ENCODE measurements around the gene PSMC3.

The PSMC3 gene

DNA sequence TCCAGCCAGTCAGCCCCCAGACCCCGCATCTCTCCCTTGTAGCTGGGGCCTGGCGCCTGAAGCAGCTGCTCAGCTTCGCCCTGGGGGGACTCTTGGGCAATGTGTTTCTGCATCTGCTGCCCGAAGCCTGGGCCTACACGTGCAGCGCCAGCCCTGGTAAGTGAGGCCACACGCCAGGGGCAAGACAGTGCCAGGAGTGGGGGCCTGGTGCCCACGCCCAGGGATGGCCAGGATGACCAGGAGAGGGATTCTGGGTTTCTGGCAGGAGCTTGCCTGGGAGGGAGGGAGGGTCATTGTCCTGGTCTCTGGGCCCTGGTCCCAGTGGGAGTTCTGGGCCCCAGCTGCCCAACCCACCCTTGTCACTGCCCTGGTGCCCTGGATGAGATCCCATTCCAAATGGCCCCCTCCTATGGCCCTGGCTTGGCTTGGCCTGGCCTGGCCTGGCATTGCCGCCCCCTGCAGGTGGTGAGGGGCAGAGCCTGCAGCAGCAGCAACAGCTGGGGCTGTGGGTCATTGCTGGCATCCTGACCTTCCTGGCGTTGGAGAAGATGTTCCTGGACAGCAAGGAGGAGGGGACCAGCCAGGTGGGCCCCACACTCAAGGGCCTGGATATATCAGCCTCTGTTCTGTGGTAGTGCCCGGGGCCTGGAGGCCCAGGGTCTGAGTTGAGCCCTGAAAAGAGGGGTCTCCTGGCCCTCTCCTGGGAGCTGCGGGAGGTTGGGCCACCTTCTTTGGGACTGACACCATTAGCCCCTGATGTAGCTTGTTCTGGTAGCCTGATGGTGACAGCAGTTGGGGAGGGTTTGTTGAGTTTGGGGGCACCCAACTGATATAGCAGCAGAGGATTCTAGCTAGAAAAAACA, 14.1 kb downstream of the PSMC3 start:
- peak; percentile 78 for DNase-seq

DNA sequence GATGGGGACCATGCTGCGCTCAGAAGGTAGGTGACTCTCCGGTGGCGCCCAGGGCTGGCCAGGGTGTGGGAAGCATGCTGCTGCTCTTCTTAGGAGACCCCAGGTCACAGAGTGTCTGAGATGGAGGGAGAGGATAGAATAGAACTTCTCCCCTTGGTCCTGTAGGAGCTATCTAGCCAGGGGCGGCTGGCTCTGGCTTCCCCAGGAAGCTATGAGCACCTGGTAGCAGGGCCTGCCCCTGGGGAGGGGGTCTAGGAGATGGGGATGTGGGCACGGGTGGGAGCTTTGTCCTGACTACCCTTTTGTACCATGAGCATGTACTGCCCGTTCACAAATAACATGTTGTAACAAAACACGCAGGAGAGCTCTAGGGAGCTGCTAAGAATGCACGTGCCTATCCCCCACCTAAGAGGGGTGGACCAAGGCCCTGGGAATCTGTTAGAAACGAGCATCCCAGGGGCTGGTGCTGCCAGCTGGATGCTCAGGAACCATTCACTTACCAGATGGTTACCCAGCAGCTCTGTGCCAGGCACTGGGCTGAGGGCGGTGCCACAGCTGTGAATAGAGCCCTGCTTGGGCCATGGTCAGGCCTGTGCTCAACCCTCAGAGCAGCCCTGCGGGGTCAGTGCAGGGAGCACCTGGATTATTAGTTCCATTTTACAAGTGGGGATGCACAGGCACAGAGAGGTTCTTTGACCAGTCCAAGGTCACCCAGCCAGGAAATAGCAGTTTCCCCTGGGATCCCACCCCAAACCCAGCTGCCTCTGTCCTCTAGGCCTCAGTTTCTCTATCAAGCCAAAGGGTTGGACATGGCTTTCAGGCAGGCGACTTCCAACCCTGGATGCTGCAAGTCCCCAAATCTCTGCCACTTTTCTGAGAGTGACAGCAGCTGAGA, 15.6 kb downstream of the PSMC3 start:
- DNase-seq = no peak

DNA sequence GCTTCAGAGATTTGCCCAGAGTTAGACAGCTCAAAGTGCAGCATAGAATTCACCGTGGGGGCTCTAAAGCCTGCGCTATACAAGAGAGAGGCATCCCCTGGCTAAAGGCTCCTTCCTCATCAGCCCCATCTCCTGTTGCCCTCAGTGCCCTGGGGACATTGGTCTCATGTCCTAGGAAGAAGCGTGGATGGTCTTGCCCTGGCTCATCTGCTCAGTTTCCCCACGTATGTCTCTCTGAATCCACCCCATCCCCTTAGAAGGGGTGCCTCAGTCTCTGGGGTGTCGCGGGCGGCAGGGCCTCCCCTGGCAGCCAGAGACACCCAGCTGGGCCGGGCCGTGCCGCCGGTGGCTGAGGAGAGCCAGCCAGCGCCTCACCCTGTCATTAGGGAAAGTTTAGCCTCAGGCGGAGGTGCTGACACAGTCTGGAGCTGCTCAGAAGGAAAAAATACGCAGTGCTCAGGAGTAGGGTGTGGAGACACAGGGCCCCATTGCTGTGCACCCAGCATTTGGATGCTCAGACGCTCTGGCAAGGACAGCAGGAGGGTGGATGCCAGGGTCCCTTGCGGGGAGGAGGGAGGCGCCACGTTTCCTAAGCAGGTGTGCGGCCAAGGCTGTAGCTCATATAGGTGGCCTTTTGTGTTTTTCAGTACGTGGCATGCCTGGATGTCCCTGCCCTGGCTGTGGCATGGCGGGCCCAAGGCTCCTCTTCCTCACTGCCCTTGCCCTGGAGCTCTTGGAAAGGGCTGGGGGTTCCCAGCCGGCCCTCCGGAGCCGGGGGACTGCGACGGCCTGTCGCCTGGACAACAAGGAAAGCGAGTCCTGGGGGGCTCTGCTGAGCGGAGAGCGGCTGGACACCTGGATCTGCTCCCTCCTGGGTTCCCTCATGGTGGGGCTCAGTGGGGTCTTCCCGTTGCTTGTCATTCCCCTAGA, 16.5 kb downstream of the PSMC3 start:
- DNase-seq = no peak

DNA sequence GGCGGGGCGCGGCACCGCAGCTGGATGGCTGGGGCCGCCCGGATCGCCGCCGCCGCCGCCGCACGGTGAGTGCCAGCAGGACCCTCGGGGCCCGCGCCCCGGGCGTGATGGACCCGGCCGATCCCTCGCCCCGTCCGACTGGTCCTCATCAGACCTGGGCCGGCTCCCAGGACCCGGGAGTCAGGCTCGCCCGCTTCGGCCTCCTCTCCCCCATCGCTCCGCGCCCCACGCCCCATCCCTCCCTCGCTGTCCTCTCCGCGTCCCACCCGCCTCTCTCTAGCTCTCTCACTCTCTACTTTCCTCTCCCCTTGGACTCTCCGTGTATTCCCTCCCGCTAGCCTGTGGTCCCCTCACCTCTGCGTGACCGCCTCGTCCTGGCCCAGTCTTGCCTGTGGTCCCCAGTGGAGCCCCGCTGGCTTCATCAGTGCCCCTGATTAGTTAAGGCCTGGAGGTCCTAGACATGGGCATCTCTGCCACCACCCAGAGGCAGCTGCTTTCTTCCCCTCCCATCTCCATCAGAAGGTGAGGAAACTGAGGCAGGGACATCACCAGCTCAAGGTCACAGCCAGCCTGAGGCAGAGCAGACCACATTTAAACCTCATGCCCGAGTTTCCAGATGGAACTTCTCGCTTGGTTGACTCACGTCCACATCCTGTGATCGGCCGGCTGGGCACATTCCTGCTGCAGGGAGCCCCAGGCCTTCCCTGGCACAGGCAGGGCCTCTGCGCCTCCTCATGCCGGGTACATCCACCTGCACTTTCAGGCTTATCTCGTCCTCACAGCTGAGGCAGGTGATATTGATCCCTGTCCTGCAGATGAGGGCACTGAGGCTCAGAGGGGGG, 17.4 kb downstream of the PSMC3 start:
- peak; percentile 52 for DNase-seq

DNA sequence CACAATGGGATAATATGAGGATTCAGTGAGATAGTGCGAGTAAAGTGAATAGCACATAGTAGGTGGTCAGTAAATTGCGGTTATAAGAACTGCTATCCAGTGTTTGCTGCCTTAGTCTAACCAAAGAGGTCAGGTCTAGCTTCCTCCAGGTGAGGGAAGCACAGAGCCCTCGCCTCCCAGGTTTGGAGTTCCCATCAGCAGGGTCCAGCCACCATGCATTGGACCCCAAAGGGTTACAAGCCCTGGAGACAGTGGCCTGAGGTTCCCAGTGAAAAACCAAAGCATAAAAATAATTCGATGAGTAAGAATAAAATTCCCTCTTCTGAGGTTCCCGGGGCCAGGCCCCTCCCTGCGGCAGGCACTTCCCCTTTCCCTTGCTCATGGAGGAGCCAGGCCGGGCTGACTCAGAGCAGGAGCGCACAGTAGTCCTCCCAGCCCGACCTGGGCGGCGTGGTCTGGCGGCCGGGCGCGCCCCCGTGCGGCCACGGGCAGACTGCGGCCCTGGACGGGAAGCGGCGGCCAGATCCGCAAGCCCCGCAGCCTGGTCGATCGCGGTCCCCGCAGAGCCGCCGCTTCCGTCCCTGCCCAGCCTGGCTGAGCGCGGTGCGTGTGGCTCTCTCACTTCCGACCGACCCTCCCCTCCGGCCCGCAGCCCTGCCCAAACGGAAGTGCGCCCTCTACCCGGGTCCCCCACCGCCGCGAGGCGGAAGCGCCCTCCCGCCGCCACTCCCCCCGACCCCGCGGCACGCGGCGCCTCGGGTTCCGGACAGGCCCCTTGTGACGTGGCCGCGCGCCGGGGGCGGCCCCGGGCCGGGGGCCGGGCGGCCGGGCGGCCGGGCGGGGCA, 18.3 kb downstream of the PSMC3 start, which contains the start of gene SLC39A13:
Gene SLC39A13, plus strand, starts transcription at position 845 of the 845 bp plus-strand sequence. CDS start 1,505 bp downstream, outside the sequence.
- DNase-seq = peak; percentile 94

DNA sequence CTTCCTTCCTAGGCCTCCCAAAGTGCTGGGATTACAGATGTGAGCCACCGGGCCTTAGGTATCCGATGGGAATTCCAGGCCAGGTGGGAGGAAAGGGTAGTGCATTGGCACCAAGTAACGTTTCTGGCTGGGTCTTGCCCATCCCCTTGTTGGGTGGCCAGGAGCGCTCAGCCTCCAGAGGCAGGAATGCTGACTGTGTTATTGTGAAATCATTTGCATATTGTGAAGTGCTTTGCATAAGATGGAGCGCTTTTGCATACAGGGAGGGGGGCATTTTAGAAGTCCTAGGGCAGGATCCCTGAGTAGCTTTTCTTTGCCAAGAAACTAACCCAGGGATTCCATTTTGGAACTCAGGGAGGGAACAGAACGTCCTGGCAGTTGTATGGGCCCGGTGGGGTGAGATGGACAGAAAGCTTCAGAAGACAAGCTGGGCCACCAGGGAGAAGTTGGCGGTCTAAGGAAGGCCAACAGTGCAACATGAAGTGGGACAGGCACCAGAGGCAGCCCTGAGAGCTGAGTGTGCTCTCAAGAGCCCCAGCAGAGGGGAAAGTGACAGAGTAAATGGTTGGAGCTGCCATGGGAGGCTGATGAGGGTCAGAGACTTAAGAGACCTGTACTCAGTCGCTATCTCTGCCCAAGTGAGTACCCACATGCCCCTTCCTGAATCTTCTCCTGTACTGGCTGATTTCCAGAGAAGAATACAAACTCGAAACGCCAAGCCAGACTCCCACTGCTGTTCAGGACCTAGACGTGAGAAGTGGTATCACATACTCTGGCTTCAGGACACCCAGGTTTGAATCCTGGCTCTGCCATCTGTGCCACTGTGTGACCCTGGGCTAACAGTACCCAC, 19.1 kb downstream of the PSMC3 start:
- no peak for DNase-seq

DNA sequence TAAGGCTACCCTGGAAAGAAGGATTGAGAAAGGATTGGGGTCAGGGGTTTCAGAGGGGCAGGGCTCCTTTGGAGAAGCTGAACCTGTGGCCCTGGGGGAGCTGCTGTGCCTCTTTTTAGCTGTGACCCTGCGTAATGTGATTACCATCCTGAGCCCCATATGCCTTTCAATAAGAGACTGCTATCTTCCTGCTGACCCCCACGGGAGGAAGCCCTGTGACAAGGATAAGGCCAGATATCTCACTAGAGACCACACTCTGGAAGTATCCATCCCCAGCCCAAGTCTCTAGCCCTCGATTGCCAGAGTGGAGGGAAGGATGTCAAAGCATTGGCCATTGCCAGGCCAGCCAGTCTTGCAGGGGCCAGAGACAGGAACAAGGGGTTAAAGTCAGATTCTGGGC, 22.7 kb downstream of the PSMC3 start:
- DNase-seq = no peak

DNA sequence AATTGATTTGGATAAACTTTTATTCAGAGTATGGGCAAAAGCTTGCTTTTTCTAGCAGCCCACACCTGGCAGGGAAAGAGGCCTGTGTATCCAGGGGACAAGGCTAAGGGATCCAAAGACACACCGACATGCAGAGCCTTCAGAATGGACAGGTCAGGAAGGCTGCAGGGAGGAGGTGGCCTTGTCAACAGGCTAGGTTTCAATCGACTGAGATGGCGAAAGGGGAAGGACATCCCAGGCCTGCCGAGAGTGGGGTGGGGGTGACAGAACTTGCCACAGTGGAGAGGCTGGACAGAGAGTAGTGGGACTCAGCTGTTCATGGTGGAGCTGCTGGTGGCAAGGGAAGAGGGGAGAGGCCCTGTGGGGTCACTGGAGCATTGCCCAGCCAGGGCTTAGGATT, 23.1 kb downstream of the PSMC3 start:
- no peak for DNase-seq

DNA sequence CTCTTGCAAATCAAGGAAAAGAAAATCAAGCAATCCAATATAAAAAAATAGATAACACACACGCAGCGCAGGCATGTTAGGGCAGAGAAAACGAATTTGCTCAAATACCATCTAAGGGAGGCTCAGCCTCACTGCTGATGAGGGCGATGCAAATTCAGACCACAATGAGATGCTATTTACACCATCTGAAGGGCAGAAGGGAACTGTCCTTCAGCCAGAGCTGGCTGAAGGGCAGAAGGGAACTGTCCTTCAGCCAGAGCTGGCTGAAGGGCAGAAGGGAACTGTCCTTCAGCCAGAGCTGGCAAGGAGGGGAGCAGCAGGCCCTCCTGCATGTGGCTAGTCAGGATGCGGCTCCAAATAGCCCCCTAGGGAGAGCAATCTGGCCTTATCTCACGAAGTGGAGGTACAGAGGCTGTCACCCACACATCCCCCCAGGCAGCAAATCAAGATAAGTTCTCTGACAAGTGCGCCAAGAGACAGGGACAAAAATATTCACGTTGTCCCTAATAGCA, 25.4 kb downstream of the PSMC3 start:
- no peak for DNase-seq

DNA sequence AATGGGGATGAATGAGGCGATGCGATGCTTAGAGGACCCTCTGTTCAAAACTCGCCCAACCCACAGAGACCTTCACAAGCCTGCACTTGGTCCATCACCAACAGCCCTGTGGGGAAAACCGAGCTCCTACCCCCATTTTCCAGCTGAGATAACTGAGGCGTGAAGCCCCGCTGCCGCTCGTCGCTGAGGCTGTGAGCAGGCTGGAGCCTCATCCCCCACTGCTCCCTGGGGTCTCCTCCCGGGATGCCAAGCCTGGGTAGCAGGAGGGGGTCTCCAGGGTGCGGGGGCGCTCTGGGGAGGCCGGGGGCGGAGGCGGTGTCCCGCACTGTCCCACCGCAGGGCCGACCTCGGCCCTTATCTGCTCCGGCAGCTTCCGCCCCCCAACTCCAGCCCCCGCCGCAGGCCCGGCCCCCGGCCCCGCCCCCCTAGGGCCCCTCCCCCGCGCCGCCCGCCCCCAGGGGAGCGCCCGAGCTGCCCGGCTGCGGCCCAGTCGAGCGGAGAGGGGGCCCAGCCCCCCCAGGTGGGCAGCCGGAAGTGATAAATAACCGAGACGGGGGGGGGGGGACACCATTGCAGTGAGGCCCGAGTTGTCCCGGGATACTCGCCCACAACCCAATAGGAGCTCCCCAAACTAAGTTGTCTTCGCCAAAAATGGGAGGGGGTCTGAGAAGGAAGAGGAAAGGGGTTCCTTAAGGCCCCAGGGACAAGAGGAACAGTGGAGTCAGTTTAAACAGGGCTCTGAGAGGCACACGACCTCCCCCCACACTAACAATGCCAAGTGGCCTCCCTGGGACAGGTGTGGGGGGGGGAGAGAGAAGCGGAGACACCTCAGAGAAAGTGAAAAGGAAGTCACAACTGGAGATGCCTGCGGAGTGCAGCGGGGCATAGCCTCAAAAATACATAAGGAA, 26.1 kb downstream of the PSMC3 start:
- DNase-seq = no peak

DNA sequence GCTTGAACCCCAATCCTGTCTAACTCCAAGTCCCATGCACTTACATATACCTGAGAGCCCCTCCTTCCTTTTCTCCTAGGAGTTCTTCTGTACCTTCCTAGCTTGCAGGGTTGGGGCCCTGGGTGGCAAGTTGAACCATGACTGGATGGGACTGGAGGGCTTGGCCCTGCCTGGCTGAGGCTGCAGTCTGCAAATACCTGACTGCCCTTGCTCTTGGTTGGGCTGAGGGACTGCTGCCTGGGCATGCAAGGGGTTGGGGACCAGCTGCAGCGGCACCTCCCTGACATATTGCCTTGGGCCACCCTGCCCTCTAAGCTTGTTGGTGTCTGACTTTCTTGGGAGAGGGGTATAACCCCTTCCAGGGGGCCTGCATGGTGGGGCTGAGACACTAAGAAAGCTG, 27.7 kb downstream of the PSMC3 start:
- DNase-seq = no peak

DNA sequence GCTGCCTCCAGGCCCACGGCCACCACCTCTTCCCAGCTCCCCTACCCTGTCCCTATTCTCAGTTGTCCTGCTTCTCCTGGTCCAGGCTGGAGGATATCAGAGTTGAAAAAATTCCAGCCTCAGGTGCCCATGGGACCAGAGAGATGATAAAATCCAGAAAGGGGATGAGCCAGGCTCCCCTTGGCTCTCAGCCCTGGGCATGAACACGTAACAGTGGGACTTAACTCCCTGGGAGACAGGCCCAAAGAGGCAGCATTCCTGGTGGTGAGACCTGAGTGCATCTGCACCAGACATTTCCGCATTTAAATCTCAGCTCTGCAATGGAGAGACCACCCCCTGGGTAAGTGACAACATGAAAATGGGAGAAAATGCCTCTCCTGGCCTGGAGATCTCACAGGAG, 28.2 kb downstream of the PSMC3 start:
- no peak for DNase-seq

DNA sequence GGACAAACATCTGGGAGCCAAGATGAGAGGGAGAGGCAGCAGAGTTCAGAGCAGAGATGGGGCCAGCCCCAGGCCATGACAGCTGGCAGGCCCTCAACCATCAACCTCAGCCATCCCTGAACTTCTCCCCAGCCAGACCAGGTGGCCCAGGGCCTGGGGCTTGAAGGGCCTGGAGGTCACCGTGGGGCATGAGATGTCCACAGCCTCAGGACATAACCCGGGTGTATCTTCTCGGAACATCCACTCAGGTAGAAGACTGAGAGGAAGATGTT, 30.3 kb downstream of the PSMC3 start:
- no peak for DNase-seq

DNA sequence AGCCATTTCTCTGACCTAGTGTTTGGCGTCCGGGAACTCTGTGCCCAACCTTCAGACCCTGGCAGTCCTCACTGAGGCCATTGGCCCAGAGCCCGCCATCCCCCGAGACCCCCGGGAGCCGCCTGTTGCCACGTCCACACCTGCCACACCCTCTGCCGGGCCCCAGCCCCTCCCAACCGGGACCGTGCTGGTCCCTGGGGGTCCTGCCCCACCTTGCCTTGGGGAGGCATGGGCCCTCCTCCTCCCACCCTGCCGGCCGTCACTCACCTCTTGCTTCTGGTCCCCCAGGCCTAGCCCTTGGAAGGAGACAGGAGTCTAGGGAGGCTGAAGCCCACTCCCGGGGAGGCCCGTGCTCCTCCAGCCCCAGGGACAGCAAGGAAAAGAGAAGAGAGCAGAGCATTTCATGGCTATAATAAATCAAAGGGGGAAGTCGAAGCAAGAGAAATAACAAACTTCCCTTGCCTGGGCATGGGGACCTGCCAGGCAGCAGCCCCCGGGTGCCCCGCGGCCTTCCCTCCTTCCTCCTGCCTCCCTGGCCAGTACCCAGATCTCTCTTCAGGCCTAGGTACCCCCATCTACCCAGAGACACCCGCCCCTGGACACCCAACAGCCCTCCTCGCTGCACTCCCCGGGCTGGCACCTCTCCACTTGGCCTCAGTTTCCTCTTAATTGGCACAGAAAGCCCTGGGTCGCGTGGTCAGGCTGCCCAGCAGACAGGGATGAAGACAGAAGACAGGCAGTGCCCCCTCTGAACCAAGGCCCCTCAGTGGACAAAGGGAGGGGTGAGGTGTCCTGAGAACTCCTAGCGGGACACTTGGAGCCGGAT, 30.8 kb downstream of the PSMC3 start:
- no peak for DNase-seq

DNA sequence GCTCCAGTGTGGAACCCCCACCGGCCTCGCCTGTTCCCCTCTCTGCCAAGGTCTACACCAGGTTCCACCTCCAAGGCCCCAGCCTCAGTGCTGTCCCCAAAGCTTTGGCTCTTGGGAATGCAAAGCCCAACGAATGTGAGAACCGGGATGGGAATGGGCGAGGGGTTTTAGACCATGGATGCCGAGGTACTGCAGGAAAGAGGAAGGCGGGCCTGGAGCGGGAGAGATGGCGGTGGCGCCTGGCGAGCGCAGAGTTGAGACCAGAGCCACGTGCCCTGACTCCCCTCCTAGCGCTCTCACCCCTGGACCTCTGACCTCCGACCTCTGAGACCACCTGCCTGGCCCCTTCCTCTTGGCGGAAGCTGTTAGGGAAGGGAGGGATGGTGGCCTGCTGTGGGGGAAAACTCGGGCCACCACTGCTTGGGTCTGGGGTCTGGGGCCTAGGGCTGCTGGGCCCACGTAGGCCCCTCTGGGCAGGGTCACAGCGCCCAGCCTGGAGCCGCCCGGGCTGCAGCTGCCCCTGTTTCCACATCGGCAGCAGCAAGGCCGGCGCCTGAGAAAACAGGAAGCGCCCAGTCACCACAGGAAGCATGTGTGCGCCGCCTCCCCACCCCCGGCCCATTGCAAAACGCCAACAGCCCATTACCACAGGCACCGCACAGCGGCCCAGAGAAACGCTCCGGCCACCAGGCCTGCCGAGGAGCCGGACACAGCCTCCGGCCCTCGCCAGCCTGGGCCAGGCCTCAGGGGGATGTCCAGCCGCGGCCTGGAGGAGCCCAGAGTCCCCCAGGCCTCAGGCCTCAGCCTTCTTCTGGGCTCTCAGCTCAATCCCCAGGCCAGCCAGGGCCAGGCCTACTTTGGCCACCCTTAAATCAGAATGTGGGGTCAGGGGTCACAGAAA, 31.7 kb downstream of the PSMC3 start:
- peak; percentile 69 for DNase-seq

DNA sequence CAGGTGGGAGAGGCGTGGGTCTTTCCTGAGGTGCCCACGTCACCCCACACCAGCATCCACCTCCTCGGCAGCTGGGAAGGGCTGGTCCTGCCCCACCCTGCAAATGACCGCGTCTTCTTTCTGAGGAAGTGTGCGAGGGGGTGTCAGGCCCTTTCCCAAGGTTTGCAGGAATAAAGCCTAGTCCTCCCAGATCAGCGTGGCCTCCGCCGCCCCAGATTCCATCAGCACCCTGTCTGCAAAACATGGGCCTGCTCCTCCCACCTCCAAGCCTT, 32.3 kb downstream of the PSMC3 start:
- no peak for DNase-seq

Data from stimulated activated CD8-positive, alpha-beta memory T cell treated with anti-CD3 and anti-CD28 coated beads, Interleukin-4, amount 100 ng/mL, for 48 hours (primary cell).